HEK293 (cell line): ENCODE measurements around the gene PCP4.
A peak's percentile ranks its signal among the peaks of the same experiment; 100 is the strongest.

Experiments used
- CTCF ChIA-PET: fragments of 350-600 bp; formaldehyde crosslinking; extraction: SDS; loops from one replicate; lab custom pipeline; 2021; ENCODE audit warnings: antibody characterized with exemption; lab: Yijun Ruan, JAX
- POLR2A ChIA-PET: fragments of 300-600 bp; formaldehyde crosslinking; extraction: SDS; loops from one replicate; lab custom pipeline; 2020; ENCODE audit warnings: antibody characterized with exemption, inconsistent platforms; lab: Yijun Ruan, JAX
- H3K27ac ChIP-seq: fragments of 200-500 bp; sonication (Bioruptor generic); 2 replicates; pipeline ENCODE4 v1.5.1; 2014; ENCODE audit warnings: low read depth, low read length, control low read depth, inconsistent platforms; ENCODE audit errors: extremely low read depth
- H3K36me3 ChIP-seq, 2 experiments: fragments of 200-500 bp in 1 of 2; sonication (Bioruptor generic) in 1 of 2; 1 replicate in 1 of 2; 2 replicates in 1 of 2; pipeline ENCODE4 v1.5.1; 2014 to 2017; ENCODE audit warnings: inconsistent platforms in 2 of 2, low read length in 2 of 2; ENCODE audit not compliant: control insufficient read depth in 2 of 2, insufficient read depth in 1 of 2
- H3K4me1 ChIP-seq: fragments of 200-500 bp; sonication (Bioruptor generic); 2 replicates; pipeline ENCODE4 v1.5.1; 2014; ENCODE audit warnings: mild to moderate bottlenecking, low read length, inconsistent platforms; ENCODE audit not compliant: control insufficient read depth, insufficient read depth
- H3K4me3 ChIP-seq: 2 replicates; pipeline ENCODE4 v1.5.1; 2011; ENCODE audit warnings: low read depth, mild to moderate bottlenecking, control low read depth, low read length, moderate library complexity
- H3K9me3 ChIP-seq: fragments of 200-500 bp; sonication (Bioruptor generic); 2 replicates; pipeline ENCODE4 v1.5.1; 2014; ENCODE audit warnings: low read depth, low read length, inconsistent platforms; ENCODE audit not compliant: control insufficient read depth, insufficient read depth
- CTCF ChIP-seq: fragments of 450-650 bp; formaldehyde crosslinking; IDR thresholded peaks from 2 replicates; pipeline ENCODE4 v1.5.1; 2016; ENCODE audit warnings: missing biosample characterization, missing genetic modification characterization
- MEIS1 ChIP-seq: sonication (generic); formaldehyde crosslinking; IDR thresholded peaks from 2 replicates; pipeline ENCODE4 v1.8.1; 2022; ENCODE audit warnings: missing genetic modification reagents, mild to moderate bottlenecking, borderline replicate concordance
- REPIN1 ChIP-seq: fragments of 450-650 bp; formaldehyde crosslinking; IDR thresholded peaks from 2 replicates; pipeline ENCODE4 v1.5.1; 2017; ENCODE audit warnings: missing biosample characterization, missing genetic modification characterization, low read depth
- ZBTB1 ChIP-seq: fragments of 450-650 bp; formaldehyde crosslinking; IDR thresholded peaks from 2 replicates; pipeline ENCODE4 v1.5.1; 2016; ENCODE audit warnings: missing biosample characterization, missing genetic modification characterization
- ZBTB17 ChIP-seq: fragments of 450-650 bp; formaldehyde crosslinking; IDR thresholded peaks from 2 replicates; pipeline ENCODE4 v1.5.1; 2016; ENCODE audit warnings: missing biosample characterization, missing genetic modification characterization
- ZEB2 ChIP-seq: fragments of 450-650 bp; formaldehyde crosslinking; IDR thresholded peaks from 2 replicates; pipeline ENCODE4 v1.5.1; 2016; ENCODE audit warnings: missing biosample characterization, missing genetic modification characterization
- ZIC2 ChIP-seq: fragments of 450-650 bp; formaldehyde crosslinking; IDR thresholded peaks from 2 replicates; pipeline ENCODE4 v1.5.1; 2016; ENCODE audit warnings: missing biosample characterization, missing genetic modification characterization
- ZNF148 ChIP-seq: fragments of 450-650 bp; formaldehyde crosslinking; IDR thresholded peaks from 2 replicates; pipeline ENCODE4 v1.5.0; 2017; ENCODE audit warnings: missing biosample characterization, missing genetic modification characterization, borderline replicate concordance
- ZNF692 ChIP-seq: fragments of 450-650 bp; formaldehyde crosslinking; IDR thresholded peaks from 2 replicates; pipeline ENCODE4 v1.5.1; 2016; ENCODE audit warnings: missing biosample characterization, missing genetic modification characterization
- ZNF704 ChIP-seq: fragments of 450-650 bp; formaldehyde crosslinking; IDR thresholded peaks from 2 replicates; pipeline ENCODE4 v1.5.1; 2016; ENCODE audit warnings: missing biosample characterization, missing genetic modification characterization
- ZNF777 ChIP-seq: fragments of 450-650 bp; formaldehyde crosslinking; IDR thresholded peaks from 2 replicates; pipeline ENCODE4 v1.5.1; 2017; ENCODE audit warnings: missing biosample characterization, missing genetic modification characterization, borderline replicate concordance
- TF ChIP-seq, protein P1 (sequence below): fragments of 450-650 bp; formaldehyde crosslinking; IDR thresholded peaks from 2 replicates; pipeline ENCODE4 v1.5.1; 2016; ENCODE audit warnings: missing biosample characterization, missing genetic modification characterization

PCP4 gene

DNA sequence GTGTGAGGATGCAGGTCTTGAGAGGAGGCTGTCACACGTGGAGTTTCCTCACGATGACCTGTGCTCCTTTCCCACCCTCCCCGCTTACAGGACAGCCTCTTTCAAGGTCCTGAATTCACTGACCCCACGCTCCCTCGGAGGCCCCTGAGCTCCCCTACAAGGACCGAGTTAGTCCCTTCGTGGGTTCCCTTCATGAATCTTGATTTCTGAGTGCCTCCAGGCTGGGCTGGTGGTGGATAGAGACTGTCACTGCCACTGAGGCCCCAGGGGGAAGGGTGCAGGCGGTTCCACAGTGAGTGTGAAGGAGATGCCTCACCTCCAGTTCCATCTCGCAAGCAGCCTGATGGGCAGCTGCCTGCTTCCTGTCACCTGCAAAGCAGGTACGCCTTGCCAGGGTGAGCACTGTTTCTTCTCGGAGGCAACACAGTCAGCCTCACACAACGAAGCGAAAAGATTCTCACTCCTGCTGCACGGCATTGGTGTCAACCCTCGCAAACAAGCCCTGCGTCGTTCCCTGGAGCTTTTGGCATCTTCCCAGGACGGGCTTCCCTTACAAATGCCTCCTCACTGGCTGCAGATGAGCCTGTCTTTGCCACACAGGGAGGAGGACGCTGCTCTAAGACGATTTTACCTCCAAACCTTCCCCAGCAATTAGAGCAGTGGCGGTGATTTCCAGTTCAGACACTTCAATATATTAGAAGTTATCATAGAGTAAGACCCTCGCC is 26.7 kb upstream of the PCP4 start (continued):
- TF ChIP-seq ZEB2 (tag by site-specific recombination) = no peak
- no peak for TF ChIP-seq ZIC2
- no peak for TF ChIP-seq CTCF (tag by site-specific recombination)
- TF ChIP-seq ZNF692 (tag by site-specific recombination) = no peak
- no peak for TF ChIP-seq REPIN1 (tag by site-specific recombination)
- TF ChIP-seq ZNF777 (tag by site-specific recombination) = no peak
- TF ChIP-seq MEIS1 (CRISPR knock-in tag) = no peak
- TF ChIP-seq, all 188 proteins: peak for 0

DNA sequence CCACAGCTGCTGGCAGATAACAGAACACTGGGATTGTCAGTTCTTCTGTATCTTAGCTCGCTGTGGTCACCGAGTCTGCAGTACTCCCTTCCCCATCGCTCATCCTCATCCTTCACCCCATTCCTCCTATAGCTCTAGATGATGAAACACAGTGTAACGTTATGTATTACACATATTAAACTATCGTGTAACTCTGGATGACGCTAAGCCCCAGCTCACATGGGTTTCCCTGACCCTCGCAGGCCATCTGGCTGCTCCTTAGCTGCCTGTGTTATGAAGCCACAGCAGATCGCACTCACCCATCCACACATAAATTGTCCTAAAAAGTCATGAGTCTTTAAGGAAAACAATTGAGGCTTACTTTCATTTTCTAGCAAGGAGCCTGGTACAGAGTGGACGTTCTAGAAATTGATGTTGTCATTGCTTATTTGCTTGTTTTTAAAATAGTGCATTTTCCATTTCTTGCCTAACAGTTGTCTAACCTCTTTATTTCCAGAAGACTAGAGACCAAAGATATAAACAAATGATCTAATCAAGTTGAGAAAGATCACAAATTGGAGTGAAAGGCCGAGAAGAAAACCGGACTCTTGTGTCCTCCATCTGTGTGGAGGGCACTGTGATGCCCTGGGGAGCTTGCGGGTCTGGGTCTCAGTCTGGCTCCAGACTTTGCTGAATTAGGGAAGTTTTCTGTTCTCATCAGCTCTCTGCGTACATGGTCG is 24.3 kb upstream of the PCP4 start:
- no peaks in the 10 kb centered on the region for H3K4me1 ChIP-seq
- CTCF ChIA-PET = no interaction called here
- no peak overlapping the region for H3K27ac ChIP-seq
- H3K36me3 ChIP-seq = no peaks in the 10 kb centered on the region
- no peak for TF ChIP-seq ZBTB1
- TF ChIP-seq ZNF148 = no peak
- no peak for TF ChIP-seq ZNF704 (tag by site-specific recombination)
- TF ChIP-seq, protein P1, sequence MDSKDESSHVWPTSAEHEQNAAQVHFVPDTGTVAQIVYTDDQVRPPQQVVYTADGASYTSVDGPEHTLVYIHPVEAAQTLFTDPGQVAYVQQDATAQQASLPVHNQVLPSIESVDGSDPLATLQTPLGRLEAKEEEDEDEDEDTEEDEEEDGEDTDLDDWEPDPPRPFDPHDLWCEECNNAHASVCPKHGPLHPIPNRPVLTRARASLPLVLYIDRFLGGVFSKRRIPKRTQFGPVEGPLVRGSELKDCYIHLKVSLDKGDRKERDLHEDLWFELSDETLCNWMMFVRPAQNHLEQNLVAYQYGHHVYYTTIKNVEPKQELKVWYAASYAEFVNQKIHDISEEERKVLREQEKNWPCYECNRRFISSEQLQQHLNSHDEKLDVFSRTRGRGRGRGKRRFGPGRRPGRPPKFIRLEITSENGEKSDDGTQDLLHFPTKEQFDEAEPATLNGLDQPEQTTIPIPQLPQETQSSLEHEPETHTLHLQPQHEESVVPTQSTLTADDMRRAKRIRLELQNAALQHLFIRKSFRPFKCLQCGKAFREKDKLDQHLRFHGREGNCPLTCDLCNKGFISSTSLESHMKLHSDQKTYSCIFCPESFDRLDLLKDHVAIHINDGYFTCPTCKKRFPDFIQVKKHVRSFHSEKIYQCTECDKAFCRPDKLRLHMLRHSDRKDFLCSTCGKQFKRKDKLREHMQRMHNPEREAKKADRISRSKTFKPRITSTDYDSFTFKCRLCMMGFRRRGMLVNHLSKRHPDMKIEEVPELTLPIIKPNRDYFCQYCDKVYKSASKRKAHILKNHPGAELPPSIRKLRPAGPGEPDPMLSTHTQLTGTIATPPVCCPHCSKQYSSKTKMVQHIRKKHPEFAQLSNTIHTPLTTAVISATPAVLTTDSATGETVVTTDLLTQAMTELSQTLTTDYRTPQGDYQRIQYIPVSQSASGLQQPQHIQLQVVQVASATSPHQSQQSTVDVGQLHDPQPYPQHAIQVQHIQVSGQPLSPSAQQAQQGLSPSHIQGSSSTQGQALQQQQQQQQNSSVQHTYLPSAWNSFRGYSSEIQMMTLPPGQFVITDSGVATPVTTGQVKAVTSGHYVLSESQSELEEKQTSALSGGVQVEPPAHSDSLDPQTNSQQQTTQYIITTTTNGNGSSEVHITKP (tag by site-specific recombination) = peak; percentile 36; the same call in 1 of the 2 replicates
- peak; percentile 78 for TF ChIP-seq ZBTB17
- TF ChIP-seq, all 188 proteins: peak for 2
- Histone ChIP-seq H3K9me3 (no peaks in the 10 kb centered on the region), H3K4me3 (no peak overlapping the region)
- POLR2A ChIA-PET = no interaction called here
